ENCODE measurements around the gene KRTAP10-1.
A peak's percentile ranks its signal among the peaks of the same experiment; 100 is the strongest.

The KRTAP10-1 gene

GRCh38 chr21:44510508-44511218 lies 29.3 kb downstream of the KRTAP10-1 start:
- no peak overlapping the region for H3K4me3 ChIP-seq (ENCODE audit: low read depth, low read length)
- peak; percentile 90 for TF ChIP-seq CTCF (IDR thresholded peaks at IDR 0.05; ENCODE audit: borderline replicate concordance, insufficient read depth, low read depth, low read length)

GRCh38 chr21:44510109-44510507 lies 29.9 kb downstream of the KRTAP10-1 start:
- TF ChIP-seq CTCF (IDR thresholded peaks at IDR 0.05; ENCODE audit: borderline replicate concordance, insufficient read depth, low read depth, low read length) = no peak
- no peak overlapping the region for H3K4me3 ChIP-seq (ENCODE audit: low read depth, low read length)

DNA sequence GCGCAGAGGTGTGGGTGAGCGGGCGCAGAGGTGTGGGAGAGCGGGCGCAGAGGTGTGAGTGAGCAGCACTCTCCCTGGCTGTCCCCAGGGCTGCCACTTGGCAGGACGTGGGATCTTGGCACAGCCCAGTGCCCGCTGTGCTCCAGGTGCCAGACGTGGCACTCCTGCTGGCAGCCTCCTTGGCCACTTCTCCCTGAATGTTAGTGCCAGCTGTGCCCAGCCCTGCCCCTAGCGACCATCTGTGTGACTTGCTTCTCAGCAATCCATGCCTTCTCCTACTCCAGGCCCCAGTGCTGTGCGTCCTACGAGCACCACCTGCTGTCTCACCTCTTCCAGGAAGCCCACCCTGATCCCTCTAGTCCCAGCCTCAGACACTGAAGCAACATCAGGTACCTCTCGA lies 30.5 kb downstream of the KRTAP10-1 start:
- TF ChIP-seq CTCF (IDR thresholded peaks at IDR 0.05; ENCODE audit: borderline replicate concordance, insufficient read depth, low read depth, low read length) = peak; percentile 12; the same call in 1 of the 2 replicates
- H3K4me3 ChIP-seq (ENCODE audit: low read depth, low read length) = no peak overlapping the region

- no peak overlapping the region for H3K4me3 ChIP-seq (ENCODE audit: low read depth, low read length)
These were observed 31.1 kb downstream of the KRTAP10-1 start for GRCh38 chr21:44508711-44509445.

DNA sequence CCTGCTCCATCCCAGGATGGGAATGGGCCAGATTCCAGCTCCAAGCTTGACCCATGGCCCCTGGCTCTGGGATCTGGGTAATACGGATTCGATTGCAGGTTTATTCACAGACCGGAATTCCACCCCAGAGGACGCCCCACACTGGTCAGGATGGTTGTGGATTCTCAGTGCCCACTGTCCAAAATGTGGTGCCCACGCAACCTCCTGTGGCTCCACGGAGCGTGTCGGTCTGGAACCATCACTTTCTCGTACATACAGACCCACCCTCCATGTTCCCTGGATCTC lies 31.6 kb downstream of the KRTAP10-1 start:
- TF ChIP-seq CTCF (IDR thresholded peaks at IDR 0.05; ENCODE audit: borderline replicate concordance, insufficient read depth, low read depth, low read length) = no peak
- H3K4me3 ChIP-seq (ENCODE audit: low read depth, low read length) = no peak overlapping the region

More at GRCh38 chr21:44508711-44509445, 31.1 kb downstream of the KRTAP10-1 start:
- TF ChIP-seq CTCF (IDR thresholded peaks at IDR 0.05; ENCODE audit: borderline replicate concordance, insufficient read depth, low read depth, low read length) = no peak

DNA sequence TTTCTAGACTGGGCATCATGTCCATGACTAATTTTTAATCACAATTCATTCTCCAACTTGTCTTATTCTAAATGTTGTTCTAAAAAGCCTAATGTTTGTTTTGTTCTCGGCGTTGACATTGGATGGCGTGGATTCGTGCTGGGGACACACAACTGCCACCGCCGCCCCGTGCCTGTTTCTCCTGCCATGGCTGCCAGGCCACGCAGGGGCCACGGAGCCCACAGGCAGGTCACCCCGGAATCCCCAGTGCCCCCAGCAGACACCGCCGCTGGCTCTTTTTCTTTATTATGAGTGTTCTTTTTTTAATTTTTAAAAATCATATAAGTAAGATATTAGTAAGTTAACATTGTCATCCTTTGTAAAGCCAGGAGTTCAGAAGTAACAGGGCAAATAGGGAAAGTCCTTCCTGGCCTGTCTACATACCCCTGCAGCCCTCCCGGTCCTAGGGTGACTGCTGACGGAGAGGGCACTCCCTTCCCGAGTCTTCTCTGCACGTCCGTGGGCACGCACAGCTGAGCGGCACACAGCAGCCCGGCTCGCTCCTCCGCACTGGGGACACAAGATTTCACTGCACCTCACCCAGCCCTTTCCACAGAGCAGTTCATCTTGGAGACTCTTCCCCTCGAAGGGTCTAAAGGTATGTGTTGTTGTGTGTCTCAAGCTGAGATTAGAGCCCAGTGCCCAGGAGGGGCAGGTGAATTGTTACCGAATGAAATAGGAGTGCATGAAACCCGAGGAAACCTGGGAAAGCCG lies 32.1 kb downstream of the KRTAP10-1 start:
- TF ChIP-seq CTCF (IDR thresholded peaks at IDR 0.05; ENCODE audit: borderline replicate concordance, insufficient read depth, low read depth, low read length) = no peak
- H3K4me3 ChIP-seq (ENCODE audit: low read depth, low read length) = no peak overlapping the region

Data from GM12875 (cell line).